ENCODE measurements around the gene TTC39B.

- TF ChIP-seq CTCF (IDR thresholded peaks at IDR 0.05) (no peak), POLR2A (IDR thresholded peaks at IDR 0.05) (no peak)
Measured at GRCh38 chr9:15264918-15265317, 42.1 kb downstream of the TTC39B start.

Data from heart left ventricle (tissue), 13 donors.